Activated CD8-positive, alpha-beta T cell treated with anti-CD3 and anti-CD28 coated beads for 36 hours (primary cell): ENCODE measurements around the gene TBC1D25. TPM values are rescaled to one million over a fixed set of nuclear protein-coding genes. Genes with fewer than 3 reads are reported as not detected.

Source experiments
- ATAC-seq: fragments of 200-7000 bp; cut with Tn5 transposase; one replicate; pipeline ENCODE4 v1.10.0; 2021; ENCODE audit warnings: mild to moderate bottlenecking, moderate library complexity
- CTCF ChIA-PET: fragments of 350-600 bp; sonication (Branson Sonifier 250); formaldehyde crosslinking; loops from one replicate; lab custom pipeline; 2021; ENCODE audit warnings: antibody characterized with exemption; lab: Charles Lee
- POLR2A ChIA-PET: fragments of 350-600 bp; sonication (Branson Sonifier 250); formaldehyde crosslinking; loops from one replicate; lab custom pipeline; 2021; ENCODE audit warnings: antibody characterized with exemption; lab: Charles Lee
- DNase-seq: peaks from one replicate; pipeline ENCODE4 v3.0.0-alpha.2; 2020
- H3K27ac Mint-ChIP-seq: one replicate; pipeline ENCODE4 v1.8.0; 2021; ENCODE audit warnings: mild to moderate bottlenecking, mixed read lengths
- H3K27me3 Mint-ChIP-seq: one replicate; pipeline ENCODE4 v1.8.0; 2021; ENCODE audit warnings: mixed read lengths
- H3K36me3 Mint-ChIP-seq: one replicate; pipeline ENCODE4 v1.8.0; 2021; ENCODE audit warnings: low read depth, mixed read lengths
- H3K4me1 Mint-ChIP-seq: one replicate; pipeline ENCODE4 v1.8.0; 2021; ENCODE audit warnings: low read depth, mixed read lengths
- H3K4me3 Mint-ChIP-seq: one replicate; pipeline ENCODE4 v1.8.0; 2021; ENCODE audit warnings: mild to moderate bottlenecking, moderate library complexity, mixed read lengths
- H3K9me3 Mint-ChIP-seq: one replicate; pipeline ENCODE4 v1.8.0; 2021; ENCODE audit warnings: mixed read lengths
- CTCF ChIP-seq: fragments of 200-600 bp; IDR thresholded peaks from one replicate; pipeline ENCODE4 v1.8.0; 2022; ENCODE audit warnings: antibody characterized with exemption, mild to moderate bottlenecking
- intact Hi-C: fragments of 100-400 bp; cut with micrococcal nuclease; formaldehyde crosslinking; loops from one replicate; pipeline ENCODE4 v1.10.0; 2022
- total RNA-seq, 2 experiments: library from RNA; stranded (reverse); gene quantifications; one replicate each; pipeline ENCODE4 v1.2.3, GENCODE V29; 2021

TBC1D25 gene
- total RNA-seq, 2 experiments from 2014 or later, result 11.4 to 11.9 TPM

GRCh38 chrX:48511560-48511959 is 28.0 kb upstream of the TBC1D25 start:
- no peak overlapping the region for H3K27ac Mint-ChIP-seq
- H3K36me3 Mint-ChIP-seq, result peaks cover 3% of the 10 kb centered on the region
- H3K27me3 Mint-ChIP-seq, result no peaks in the 10 kb centered on the region
- intact Hi-C loops, result no loop called here
- no peak for TF ChIP-seq CTCF
- H3K4me1 Mint-ChIP-seq, result peaks cover 27% of the 10 kb centered on the region
- ATAC-seq (no peak), DNase-seq (no peak)
- no peaks in the 10 kb centered on the region for H3K9me3 Mint-ChIP-seq
- CTCF ChIA-PET, result no interaction called here
- no peak overlapping the region for H3K4me3 Mint-ChIP-seq
- POLR2A ChIA-PET, result no interaction called here

- Mint-ChIP-seq H3K27me3 (no peaks in the 10 kb centered on the region), H3K9me3 (no peaks in the 10 kb centered on the region), H3K4me3 (no peak overlapping the region), H3K36me3 (peaks cover 3% of the 10 kb centered on the region), H3K27ac (no peak overlapping the region), H3K4me1 (peaks cover 33% of the 10 kb centered on the region)
- ChIA-PET POLR2A (no interaction called here), CTCF (no interaction called here)
- intact Hi-C loops, result no loop called here
- TF ChIP-seq CTCF, result no peak
- no peak for ATAC-seq
- DNase-seq, result no peak
Observed at GRCh38 chrX:48512371-48512935, 27.1 kb upstream of the TBC1D25 start.

DNA sequence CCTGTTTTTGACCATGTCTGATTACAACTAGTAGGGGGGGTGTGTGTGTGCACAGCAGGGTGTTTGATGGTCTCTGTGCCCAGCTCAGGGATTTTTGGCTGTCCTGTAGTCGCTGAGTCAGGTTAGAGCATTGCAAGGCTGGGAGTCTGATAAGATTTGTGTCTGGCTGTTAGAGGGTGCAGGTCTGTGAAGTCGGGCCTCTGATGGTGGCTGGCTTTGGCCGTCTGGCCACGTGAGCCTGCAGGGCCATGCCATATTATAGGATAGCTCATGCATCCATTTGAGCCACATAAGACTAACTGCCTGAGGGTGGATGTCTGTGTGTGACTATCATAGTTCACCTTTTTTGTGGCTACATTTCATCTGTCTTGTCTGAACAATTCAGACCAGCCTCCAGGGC is 25.8 kb upstream of the TBC1D25 start:
- H3K4me1 Mint-ChIP-seq, result peaks cover 33% of the 10 kb centered on the region
- intact Hi-C loops, result no loop called here
- ATAC-seq (no peak), DNase-seq (no peak)
- no peak for TF ChIP-seq CTCF
- no peaks in the 10 kb centered on the region for H3K9me3 Mint-ChIP-seq
- H3K27me3 Mint-ChIP-seq, result no peaks in the 10 kb centered on the region
- H3K27ac Mint-ChIP-seq, result no peak overlapping the region
- POLR2A ChIA-PET, result no interaction called here
- CTCF ChIA-PET, result no interaction called here
- peaks cover 3% of the 10 kb centered on the region for H3K36me3 Mint-ChIP-seq
- no peak overlapping the region for H3K4me3 Mint-ChIP-seq

GRCh38 chrX:48514126-48514806 is 25.2 kb upstream of the TBC1D25 start:
- TF ChIP-seq CTCF, result no peak
- H3K27ac Mint-ChIP-seq, result no peak overlapping the region
- ATAC-seq, result no peak

DNA sequence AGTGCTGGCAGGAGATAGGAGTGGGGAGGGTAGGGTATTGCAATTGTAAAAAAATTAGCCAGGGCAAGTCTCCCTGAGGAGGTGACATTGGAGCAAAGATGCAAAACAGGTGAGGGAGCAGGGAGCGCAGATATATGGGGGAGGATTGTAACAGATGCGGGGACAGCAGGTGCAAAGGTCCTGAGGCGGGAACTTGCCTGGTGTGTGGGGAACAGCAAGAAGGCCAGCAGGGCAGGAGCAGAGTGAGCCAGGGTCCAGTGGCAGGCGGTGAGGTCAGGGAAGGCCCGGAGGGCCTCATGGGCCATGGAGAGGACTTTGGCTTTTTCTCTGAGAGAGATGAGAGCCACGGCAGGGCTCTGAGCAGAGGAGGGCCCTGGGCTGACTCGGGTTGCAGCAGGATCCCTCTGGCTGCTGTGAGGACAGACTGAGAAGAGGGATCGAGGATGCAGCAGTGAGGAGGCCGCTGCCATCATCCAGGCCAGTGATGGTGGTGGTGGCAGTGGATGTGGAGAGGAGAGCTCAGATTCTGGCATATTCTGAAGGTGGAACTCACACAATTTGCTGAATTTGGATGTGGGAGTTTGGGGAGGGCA is 24.6 kb upstream of the TBC1D25 start:
- Mint-ChIP-seq H3K36me3 (peaks cover 1% of the 10 kb centered on the region), H3K9me3 (no peaks in the 10 kb centered on the region), H3K27me3 (no peaks in the 10 kb centered on the region), H3K4me1 (peaks cover 32% of the 10 kb centered on the region), H3K27ac (peak overlapping the region; percentile 11), H3K4me3 (no peak overlapping the region)
- CTCF ChIA-PET, result no interaction called here
- TF ChIP-seq CTCF, result no peak
- POLR2A ChIA-PET, result no interaction called here
- DNase-seq (no peak), ATAC-seq (no peak)
- intact Hi-C loops, result no loop called here

More at GRCh38 chrX:48514126-48514806, 25.2 kb upstream of the TBC1D25 start:
- CTCF ChIA-PET, result no interaction called here
- Mint-ChIP-seq H3K27me3 (no peaks in the 10 kb centered on the region), H3K36me3 (peaks cover 3% of the 10 kb centered on the region), H3K9me3 (no peaks in the 10 kb centered on the region), H3K4me1 (peaks cover 34% of the 10 kb centered on the region), H3K4me3 (no peak overlapping the region)
- intact Hi-C loops, result no loop called here
- DNase-seq, result no peak
- POLR2A ChIA-PET, result no interaction called here
